Adrenal gland (tissue), 12 donors: ENCODE measurements around the gene MTMR12. TPM values are rescaled to one million over a fixed set of nuclear protein-coding genes. Genes with fewer than 3 reads are reported as not detected.
"Not testable (repeated sequence)": the region's sequence is repeated elsewhere in the genome, so short reads cannot be mapped to it uniquely, and the experiment has no call there.

Source experiments
- DNase-seq, 7 donors: peaks; one replicate each; pipeline ENCODE4 v3.0.0-alpha.2; 2019 to 2020
- H3K27ac ChIP-seq, 5 donors: fragments of 200-600 bp; sonication (generic) in 4 of 5; 1 replicate in 3 of 5; 2 replicates in 2 of 5; pipeline versions ENCODE4 v1.5.1 to v1.8.0; 2016 to 2020; ENCODE audit warnings: mild to moderate bottlenecking in 1 of 5
- H3K27me3 ChIP-seq: fragments of 200-600 bp; 2 replicates; pipeline ENCODE4 v1.8.0; 2021
- H3K36me3 ChIP-seq, 2 donors: fragments of 200-600 bp; replicated peaks in 1 of 2; 1 replicate in 1 of 2; 2 replicates in 1 of 2; pipeline versions ENCODE4 v1.5.1 to v1.8.0; 2018 to 2022
- H3K4me1 ChIP-seq, 2 donors: fragments of 200-600 bp; replicated peaks in 1 of 2; 1 replicate in 1 of 2; 2 replicates in 1 of 2; pipeline versions ENCODE4 v1.5.1 to v1.8.0; 2018 to 2021
- H3K4me3 ChIP-seq, 4 donors: fragments of 200-600 bp; sonication (generic) in 3 of 4; one replicate each; pipeline ENCODE4 v1.5.1; 2016 to 2018
- H3K9me3 ChIP-seq, 3 donors: fragments of 200-600 bp; sonication (generic) in 1 of 3; replicated peaks in 1 of 3; 1 replicate in 2 of 3; 2 replicates in 1 of 3; pipeline versions ENCODE4 v1.5.1 to v1.8.0; 2016 to 2021
- POLR2A ChIP-seq, 2 donors: fragments of 450-650 bp; IDR thresholded peaks; one replicate each; pipeline ENCODE4 v1.6.1; 2017; ENCODE audit warnings: antibody characterized with exemption in 2 of 2, mild to moderate bottlenecking in 2 of 2, moderate library complexity in 1 of 2
- WGBS, 4 donors: extraction: QIAGEN DNeasy Blood & Tissue Kit in 2 of 4; methylation state at CpG; one replicate each; pipeline versions ENCODE4 v1.1.5 to v1.1.7; 2013 to 2017; 5-methylcytosine and 5-hydroxymethylcytosine counted together
- intact Hi-C, 2 donors: fragments of 100-400 bp; cut with DNase I; formaldehyde crosslinking; loops; one replicate each; pipeline versions ENCODE4 v1.14.1 to v1.15.0; 2022 to 2023
- polyA plus RNA-seq, 3 donors: library from polyadenylated mRNA; stranded (reverse); fragments of 200-250 nt in 2 of 3; fragments of 350-450 nt in 1 of 3; fragmentation: Illumina TruSeq in 1 of 3; extraction: RNeasy Lipid Tissue Mini Kit (QIAGEN cat#74804) in 1 of 3; gene quantifications; one replicate each; pipeline ENCODE4 v1.2.3, GENCODE V29; 2013 to 2014
- total RNA-seq, 9 donors: library from RNA; depleted of rRNA in 4 of 9; stranded (reverse); fragments of >200 nt in 4 of 9; fragments of 120-200 nt in 1 of 9; fragmentation: NEBNext Ultra II Directional in 1 of 9; extraction: Animal tissue kit (Norgen Biotek cat#: 25700) in 1 of 9; gene quantifications; one replicate each; pipeline versions ENCODE4 v1.1.0 to v1.2.4, GENCODE V29; 2013 to 2023
- TF ChIP-seq, protein P1 (sequence below), 6 experiments: fragments of 450-650 bp in 4 of 6; fragments of 200-600 bp in 2 of 6; sonication (generic) in 1 of 6; IDR thresholded peaks; 1 replicate in 5 of 6; 2 replicates in 1 of 6; pipeline versions ENCODE4 v1.5.1 to v1.8.0; 2016 to 2021; ENCODE audit warnings: antibody characterized with exemption in 6 of 6, mild to moderate bottlenecking in 2 of 6, moderate library complexity in 1 of 6
- donor health status: healthy with polysubstance abuse.
- donor health status: Bipolar disorder and iron deficiency.
- donor health status: DM: yes; HTN: yes; CAD: no.
- donor health status: DM: no; HTN: no; CAD: no.
- donor health status: DM: no; HTN: no; CAD: no.
- donor health status: DM: yes; HTN: yes; CAD: no.

Gene MTMR12
- total and polyA plus RNA-seq, 12 donors: 4.5 to 30.7 (median 22.9) TPM

DNA sequence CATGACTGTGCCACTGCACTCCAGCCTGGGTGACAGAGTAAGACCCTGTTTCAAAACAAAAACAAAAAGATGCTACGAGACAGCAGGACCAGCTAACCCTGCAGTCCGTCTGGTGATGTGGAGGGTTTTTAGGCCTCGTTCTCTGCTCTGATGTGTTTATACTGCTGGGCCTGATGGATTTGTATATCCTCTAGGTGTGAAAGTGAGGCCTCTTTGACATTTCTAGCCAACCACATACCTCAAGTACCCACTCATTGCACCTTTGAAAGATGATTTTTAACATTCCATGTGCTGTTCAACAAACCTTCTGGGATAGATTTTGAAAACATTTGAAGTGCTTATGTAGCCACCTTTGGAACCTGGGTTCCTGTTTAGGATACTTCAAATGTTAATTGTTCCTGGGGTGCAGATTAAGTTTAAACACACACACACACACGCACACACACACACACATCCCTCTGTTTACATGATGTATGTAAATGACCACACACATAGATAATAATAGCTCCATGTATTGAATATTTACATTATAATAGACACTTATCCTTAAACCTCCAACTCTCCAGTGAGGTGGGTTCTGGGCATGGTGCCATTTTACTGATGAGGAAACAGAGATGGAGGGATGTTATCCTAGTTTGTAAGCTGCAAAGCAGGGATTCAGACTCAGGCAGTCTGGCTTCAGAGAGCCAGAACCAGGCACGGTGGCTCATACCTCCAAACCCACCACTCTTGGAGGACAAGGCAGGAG is 89.8 kb downstream of the MTMR12 start:
- Histone ChIP-seq H3K9me3 (no peaks in the 10 kb centered on the region), H3K36me3 (no peaks in the 10 kb centered on the region), H3K27me3 (no peaks in the 10 kb centered on the region), H3K4me1 (peaks cover 0 to 6% of the 10 kb centered on the region in 2 donors), H3K4me3 (no peak overlapping the region), H3K27ac (no peak overlapping the region)
- WGBS, 4 donors: 85 to 98% (median 91%) methylated on average over 5 of the region's 5 CpGs
- no peak for TF ChIP-seq POLR2A (IDR thresholded peaks at IDR 0.05)
- TF ChIP-seq, protein P1, sequence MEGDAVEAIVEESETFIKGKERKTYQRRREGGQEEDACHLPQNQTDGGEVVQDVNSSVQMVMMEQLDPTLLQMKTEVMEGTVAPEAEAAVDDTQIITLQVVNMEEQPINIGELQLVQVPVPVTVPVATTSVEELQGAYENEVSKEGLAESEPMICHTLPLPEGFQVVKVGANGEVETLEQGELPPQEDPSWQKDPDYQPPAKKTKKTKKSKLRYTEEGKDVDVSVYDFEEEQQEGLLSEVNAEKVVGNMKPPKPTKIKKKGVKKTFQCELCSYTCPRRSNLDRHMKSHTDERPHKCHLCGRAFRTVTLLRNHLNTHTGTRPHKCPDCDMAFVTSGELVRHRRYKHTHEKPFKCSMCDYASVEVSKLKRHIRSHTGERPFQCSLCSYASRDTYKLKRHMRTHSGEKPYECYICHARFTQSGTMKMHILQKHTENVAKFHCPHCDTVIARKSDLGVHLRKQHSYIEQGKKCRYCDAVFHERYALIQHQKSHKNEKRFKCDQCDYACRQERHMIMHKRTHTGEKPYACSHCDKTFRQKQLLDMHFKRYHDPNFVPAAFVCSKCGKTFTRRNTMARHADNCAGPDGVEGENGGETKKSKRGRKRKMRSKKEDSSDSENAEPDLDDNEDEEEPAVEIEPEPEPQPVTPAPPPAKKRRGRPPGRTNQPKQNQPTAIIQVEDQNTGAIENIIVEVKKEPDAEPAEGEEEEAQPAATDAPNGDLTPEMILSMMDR (IDR thresholded peaks at IDR 0.05): no peak
- intact Hi-C loops: no loop called here
- DNase-seq: no peak

DNA sequence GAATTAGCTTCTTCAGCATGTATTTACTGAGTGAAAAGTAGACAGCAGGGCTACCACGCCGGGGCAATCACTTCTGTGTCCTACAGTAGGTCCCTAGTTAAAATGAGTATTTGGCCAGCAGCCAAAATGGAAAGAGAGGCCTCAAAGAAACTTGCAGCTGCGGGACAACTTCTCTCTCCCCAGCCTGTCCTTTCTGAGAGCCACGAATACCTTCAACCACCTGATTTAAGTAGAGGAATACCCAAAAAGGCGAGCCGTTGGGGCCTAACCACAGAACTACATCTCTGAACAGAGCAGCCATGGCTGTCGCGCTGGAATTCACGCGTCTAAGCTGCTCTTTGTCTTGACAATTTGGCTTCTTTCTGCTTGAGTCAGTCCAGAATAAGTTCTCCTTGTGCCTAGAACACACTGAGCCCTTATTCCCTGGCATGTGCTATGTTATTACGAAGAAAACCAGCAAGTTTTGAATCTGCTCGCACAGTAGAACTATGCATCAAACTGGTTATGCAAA is 94.8 kb downstream of the MTMR12 start:
- no peak for TF ChIP-seq POLR2A (IDR thresholded peaks at IDR 0.05)
- TF ChIP-seq, protein P1 (IDR thresholded peaks at IDR 0.05): no peak
- DNase-seq: peak in 1 of 7 donors; percentile 25
- Histone ChIP-seq H3K9me3 (no peaks in the 10 kb centered on the region), H3K27me3 (no peaks in the 10 kb centered on the region), H3K4me1 (no peaks in the 10 kb centered on the region), H3K27ac (no peak overlapping the region), H3K36me3 (no peaks in the 10 kb centered on the region), H3K4me3 (no peak overlapping the region)
- 61 to 72% (median 70%) methylated on average over 12 of the region's 12 CpGs for WGBS, 4 donors
- intact Hi-C loops: no loop called here

DNA sequence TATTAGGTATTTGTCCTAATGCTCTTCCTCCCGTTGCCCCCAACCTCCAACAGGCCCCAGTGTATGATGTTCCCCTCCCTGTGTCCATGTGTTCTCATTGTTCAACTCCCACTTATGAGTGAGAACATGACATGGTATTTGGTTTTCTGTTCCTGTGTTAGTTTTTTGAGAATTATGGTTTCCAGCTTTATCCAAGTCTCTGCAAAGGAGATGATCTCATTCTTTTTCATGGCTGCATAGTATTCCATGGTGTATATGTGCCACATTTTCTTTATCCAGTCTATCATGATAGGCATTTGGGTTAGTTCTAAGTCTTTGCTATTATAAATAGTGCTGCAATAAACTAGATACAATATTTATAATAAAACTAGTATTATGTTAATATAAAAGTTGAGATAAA is 98.4 kb downstream of the MTMR12 start:
- not testable (repeated sequence) for DNase-seq

DNA sequence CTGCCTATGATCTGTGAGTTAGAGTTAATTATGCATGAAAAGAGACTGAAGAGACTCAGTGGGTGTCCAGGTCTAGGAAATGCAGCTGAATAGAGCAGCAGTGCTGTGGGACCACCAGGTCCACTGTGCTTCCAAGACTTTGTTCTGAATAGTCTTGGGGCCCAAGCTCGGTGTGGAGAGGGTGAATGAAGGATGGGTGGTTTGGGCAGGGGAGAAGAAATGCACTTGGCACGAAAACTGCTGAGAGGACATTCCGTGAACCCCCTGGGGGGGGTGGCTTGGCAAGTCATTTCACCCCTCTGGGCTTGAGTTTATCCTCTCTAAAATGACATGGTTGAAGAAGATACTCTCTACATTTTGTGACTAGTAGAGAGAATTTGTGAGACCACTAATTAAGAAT is 102.6 kb downstream of the MTMR12 start:
- 84 to 89% (median 85%) methylated on average over 3 of the region's 3 CpGs for WGBS, 4 donors
- intact Hi-C loops: no loop called here
- H3K4me3 ChIP-seq: no peak overlapping the region
- H3K36me3 ChIP-seq: no peaks in the 10 kb centered on the region
- no peak for TF ChIP-seq POLR2A (IDR thresholded peaks at IDR 0.05)
- TF ChIP-seq, protein P1 (IDR thresholded peaks at IDR 0.05): no peak
- DNase-seq: no peak
- no peaks in the 10 kb centered on the region for H3K9me3 ChIP-seq
- no peaks in the 10 kb centered on the region for H3K4me1 ChIP-seq
- no peak overlapping the region for H3K27ac ChIP-seq
- no peaks in the 10 kb centered on the region for H3K27me3 ChIP-seq

More for the DNA sequence above, 98.4 kb downstream of the MTMR12 start:
- H3K4me1 ChIP-seq, H3K4me3 ChIP-seq, H3K27me3 ChIP-seq, H3K36me3 ChIP-seq, intact Hi-C loops, H3K27ac ChIP-seq, H3K9me3 ChIP-seq: not testable (repeated sequence)
- 76 to 92% (median 84%) methylated on average over 1 of the region's 1 CpG for WGBS, 4 donors

DNA sequence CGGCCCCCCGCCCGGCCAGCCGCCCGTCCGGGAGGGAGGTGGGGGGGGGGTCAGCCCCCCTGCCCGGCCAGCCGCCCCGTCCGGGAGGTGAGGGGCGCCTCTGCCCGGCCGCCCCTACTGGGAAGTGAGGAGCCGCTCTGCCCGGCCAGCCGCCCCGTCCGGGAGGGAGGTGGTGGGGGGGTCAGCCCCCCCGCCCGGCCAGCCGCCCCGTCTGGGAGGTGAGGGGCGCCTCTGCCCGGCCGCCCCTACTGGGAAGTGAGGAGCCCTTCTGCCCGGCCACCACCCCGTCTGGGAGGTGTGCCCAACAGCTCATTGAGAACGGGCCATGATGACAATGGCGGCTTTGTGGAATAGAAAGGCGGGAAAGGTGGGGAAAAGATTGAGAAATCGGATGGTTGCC is 103.9 kb downstream of the MTMR12 start:
- H3K4me1 ChIP-seq, H3K4me3 ChIP-seq, intact Hi-C loops, H3K27me3 ChIP-seq, H3K36me3 ChIP-seq, H3K9me3 ChIP-seq, DNase-seq, H3K27ac ChIP-seq: not testable (repeated sequence)
- WGBS, 4 donors: 95 to 99% methylated on average over 10 to 19 of the region's 31 CpGs; no CpG with 5 or more reads in 2 of the 4 donors
